ENCODE data around the gene AHDC1. TPM values are rescaled to one million over a fixed set of nuclear protein-coding genes. Genes with fewer than 3 reads are reported as not detected.

AHDC1 gene
- polyA plus RNA-seq, 1 donor from 2014 or later: 5.3 TPM

- H3K9ac ChIP-seq (ENCODE audit: low read length): no peak overlapping the region
- no peaks in the 10 kb centered on the region for H3K9me3 ChIP-seq (ENCODE audit: low read length)
- H3K36me3 ChIP-seq (ENCODE audit: insufficient read depth, low read length): no peaks in the 10 kb centered on the region
Observed at GRCh38 chr1:27616441-27616840, 12.5 kb upstream of the AHDC1 start.

More at GRCh38 chr1:27616441-27616840, 12.5 kb upstream of the AHDC1 start:
- Histone ChIP-seq H3K4me2 (ENCODE audit: low read length) (no peak overlapping the region), H3K27ac (ENCODE audit: low read length) (no peak overlapping the region), H2AFZ (ENCODE audit: low read depth, low read length) (no peak overlapping the region), H3K27me3 (ENCODE audit: insufficient read depth, low read depth, low read length) (no peaks in the 10 kb centered on the region), H3K4me3 (ENCODE audit: low read length) (no peak overlapping the region), H4K20me1 (ENCODE audit: insufficient read depth) (no peaks in the 10 kb centered on the region), H3F3A (ENCODE audit: insufficient read depth, low read length, poor library complexity, severe bottlenecking) (no peaks in the 10 kb centered on the region), H3K9me2 (ENCODE audit: insufficient read depth, low read length) (no peaks in the 10 kb centered on the region), H3K79me2 (replicated peaks; ENCODE audit: insufficient read depth, low read length) (no peaks in the 10 kb centered on the region)
- TF ChIP-seq EZH2 (IDR thresholded peaks at IDR 0.05; ENCODE audit: borderline replicate concordance, insufficient read depth, low read length, poor library complexity, severe bottlenecking): no peak
- no peak for TF ChIP-seq RAD21 (conservative IDR thresholded peaks at IDR 0.05)
- no peak for TF ChIP-seq MXI1 (conservative IDR thresholded peaks at IDR 0.05; ENCODE audit: poor library complexity, severe bottlenecking)
- no peak for TF ChIP-seq POLR2AphosphoS5 (IDR thresholded peaks at IDR 0.05)
- TF ChIP-seq TAF1 (IDR thresholded peaks at IDR 0.05; ENCODE audit: low read depth): no peak
- TF ChIP-seq CTCF (IDR thresholded peaks at IDR 0.05; ENCODE audit: poor library complexity, severe bottlenecking): no peak
- no peak for TF ChIP-seq EP300 (conservative IDR thresholded peaks at IDR 0.05; ENCODE audit: poor library complexity, severe bottlenecking)
- no peak for TF ChIP-seq REST (IDR thresholded peaks at IDR 0.05; ENCODE audit: borderline replicate concordance)
- TF ChIP-seq SMC3 (conservative IDR thresholded peaks at IDR 0.05; ENCODE audit: poor library complexity): no peak

All from neural cell (in vitro differentiated cells).